ENCODE results near the gene APAF1.

DNA sequence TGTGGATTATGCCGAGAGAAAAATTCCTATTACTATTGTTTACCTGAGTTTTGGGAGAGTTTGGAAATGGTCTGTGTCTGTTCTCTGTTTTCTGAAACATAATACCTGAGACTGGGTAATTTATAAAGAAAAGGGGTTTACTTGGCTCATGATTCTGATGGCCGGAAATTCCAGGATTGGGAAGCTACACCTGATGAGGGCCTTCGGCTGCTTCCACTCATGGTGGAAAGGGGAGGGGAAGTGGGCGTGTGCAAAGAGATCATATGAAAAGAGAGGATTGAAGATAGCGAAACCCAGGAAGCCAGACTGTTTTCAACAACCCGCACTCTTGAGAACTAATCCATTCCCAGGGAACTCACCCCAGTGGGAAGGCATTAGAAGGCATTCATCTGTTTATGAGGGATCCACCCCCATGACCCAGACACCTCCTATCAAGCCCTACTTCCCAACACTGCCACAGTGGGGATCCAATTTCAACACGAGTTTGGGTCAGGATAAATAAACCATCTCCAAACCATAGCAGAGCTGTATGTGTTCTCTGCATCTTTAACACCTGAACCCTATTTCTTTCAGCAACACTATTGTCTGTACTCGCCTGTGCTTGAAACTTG is 51.1 kb downstream of the APAF1 start:
- no peak for TF ChIP-seq SIN3A (IDR thresholded peaks at IDR 0.05; ENCODE audit: borderline replicate concordance, low read depth, low read length)
- TF ChIP-seq, protein P1, sequence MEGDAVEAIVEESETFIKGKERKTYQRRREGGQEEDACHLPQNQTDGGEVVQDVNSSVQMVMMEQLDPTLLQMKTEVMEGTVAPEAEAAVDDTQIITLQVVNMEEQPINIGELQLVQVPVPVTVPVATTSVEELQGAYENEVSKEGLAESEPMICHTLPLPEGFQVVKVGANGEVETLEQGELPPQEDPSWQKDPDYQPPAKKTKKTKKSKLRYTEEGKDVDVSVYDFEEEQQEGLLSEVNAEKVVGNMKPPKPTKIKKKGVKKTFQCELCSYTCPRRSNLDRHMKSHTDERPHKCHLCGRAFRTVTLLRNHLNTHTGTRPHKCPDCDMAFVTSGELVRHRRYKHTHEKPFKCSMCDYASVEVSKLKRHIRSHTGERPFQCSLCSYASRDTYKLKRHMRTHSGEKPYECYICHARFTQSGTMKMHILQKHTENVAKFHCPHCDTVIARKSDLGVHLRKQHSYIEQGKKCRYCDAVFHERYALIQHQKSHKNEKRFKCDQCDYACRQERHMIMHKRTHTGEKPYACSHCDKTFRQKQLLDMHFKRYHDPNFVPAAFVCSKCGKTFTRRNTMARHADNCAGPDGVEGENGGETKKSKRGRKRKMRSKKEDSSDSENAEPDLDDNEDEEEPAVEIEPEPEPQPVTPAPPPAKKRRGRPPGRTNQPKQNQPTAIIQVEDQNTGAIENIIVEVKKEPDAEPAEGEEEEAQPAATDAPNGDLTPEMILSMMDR (IDR thresholded peaks at IDR 0.05), result no peak
- TF ChIP-seq TEAD4 (IDR thresholded peaks at IDR 0.05; ENCODE audit: borderline replicate concordance, insufficient read depth), result no peak
- TF ChIP-seq, protein P2, sequence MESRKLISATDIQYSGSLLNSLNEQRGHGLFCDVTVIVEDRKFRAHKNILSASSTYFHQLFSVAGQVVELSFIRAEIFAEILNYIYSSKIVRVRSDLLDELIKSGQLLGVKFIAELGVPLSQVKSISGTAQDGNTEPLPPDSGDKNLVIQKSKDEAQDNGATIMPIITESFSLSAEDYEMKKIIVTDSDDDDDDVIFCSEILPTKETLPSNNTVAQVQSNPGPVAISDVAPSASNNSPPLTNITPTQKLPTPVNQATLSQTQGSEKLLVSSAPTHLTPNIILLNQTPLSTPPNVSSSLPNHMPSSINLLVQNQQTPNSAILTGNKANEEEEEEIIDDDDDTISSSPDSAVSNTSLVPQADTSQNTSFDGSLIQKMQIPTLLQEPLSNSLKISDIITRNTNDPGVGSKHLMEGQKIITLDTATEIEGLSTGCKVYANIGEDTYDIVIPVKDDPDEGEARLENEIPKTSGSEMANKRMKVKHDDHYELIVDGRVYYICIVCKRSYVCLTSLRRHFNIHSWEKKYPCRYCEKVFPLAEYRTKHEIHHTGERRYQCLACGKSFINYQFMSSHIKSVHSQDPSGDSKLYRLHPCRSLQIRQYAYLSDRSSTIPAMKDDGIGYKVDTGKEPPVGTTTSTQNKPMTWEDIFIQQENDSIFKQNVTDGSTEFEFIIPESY (IDR thresholded peaks at IDR 0.05; ENCODE audit: borderline replicate concordance, low read depth), result no peak

All from SK-N-SH (cell line).